Mesenchymal stem cell (in vitro differentiated cells and primary cell): ENCODE data around the gene ADAM8.

ENCODE experiments used
- DNase-seq: peaks from one replicate; pipeline ENCODE4 v3.0.0-alpha.2; 2013
- H2AFZ ChIP-seq: one replicate; pipeline ENCODE4 v1.6.1; 2013; ENCODE audit warnings: low read depth, mild to moderate bottlenecking, control low read depth, inconsistent platforms, low read length, moderate library complexity
- H2AK5ac ChIP-seq: 2 replicates; pipeline ENCODE4 v1.6.1; 2013; ENCODE audit warnings: low read length, moderate library complexity, mild to moderate bottlenecking, inconsistent platforms; ENCODE audit not compliant: severe bottlenecking
- H2BK120ac ChIP-seq: one replicate; pipeline ENCODE4 v1.6.1; 2013; ENCODE audit warnings: low read depth, mild to moderate bottlenecking, inconsistent platforms, low read length, moderate library complexity
- H2BK12ac ChIP-seq, 2 experiments: one replicate each; pipeline ENCODE4 v1.6.1; 2013; ENCODE audit warnings: inconsistent platforms in 2 of 2, low read length in 2 of 2, mild to moderate bottlenecking in 2 of 2, moderate library complexity in 2 of 2, control low read depth in 1 of 2
- H2BK15ac ChIP-seq: one replicate; pipeline ENCODE4 v1.6.1; 2013; ENCODE audit warnings: mild to moderate bottlenecking, low read depth, inconsistent platforms; ENCODE audit not compliant: poor library complexity, severe bottlenecking
- H2BK5ac ChIP-seq: 2 replicates; pipeline ENCODE4 v1.6.1; 2013; ENCODE audit warnings: low read depth, mild to moderate bottlenecking, low read length, control low read depth, inconsistent platforms; ENCODE audit not compliant: poor library complexity, severe bottlenecking
- H3K14ac ChIP-seq, 2 experiments: one replicate each; pipeline ENCODE4 v1.6.1; 2013; ENCODE audit warnings: inconsistent platforms in 2 of 2, low read length in 2 of 2, control low read depth in 1 of 2, mild to moderate bottlenecking in 1 of 2, moderate library complexity in 1 of 2
- H3K18ac ChIP-seq, 2 experiments: one replicate each; pipeline ENCODE4 v1.6.1; 2013; ENCODE audit warnings: inconsistent platforms in 2 of 2, low read length in 2 of 2, control low read depth in 1 of 2, low read depth in 1 of 2, mild to moderate bottlenecking in 1 of 2
- H3K23ac ChIP-seq, 2 experiments: one replicate each; pipeline ENCODE4 v1.6.1; 2013; ENCODE audit warnings: inconsistent platforms in 2 of 2, low read length in 2 of 2, mild to moderate bottlenecking in 2 of 2, moderate library complexity in 2 of 2, control low read depth in 1 of 2
- H3K27ac ChIP-seq: 2 replicates; pipeline ENCODE4 v1.5.1; 2013; ENCODE audit warnings: mild to moderate bottlenecking, moderate library complexity, low read length, control low read depth, inconsistent platforms; ENCODE audit not compliant: poor library complexity, severe bottlenecking
- H3K27me3 ChIP-seq, 2 experiments: 2 replicates each; pipeline versions ENCODE4 v1.6.1 to v1.7.0; 2013; ENCODE audit warnings: low read length in 2 of 2, mild to moderate bottlenecking in 2 of 2, moderate library complexity in 2 of 2, control low read depth in 1 of 2, inconsistent platforms in 1 of 2; ENCODE audit not compliant: control insufficient read depth in 1 of 2, insufficient read depth in 1 of 2
- H3K36me3 ChIP-seq, 2 experiments: 2 replicates each; pipeline versions ENCODE4 v1.6.1 to v1.7.0; 2013; ENCODE audit warnings: low read length in 2 of 2, control low read depth in 1 of 2, inconsistent platforms in 1 of 2, low read depth in 1 of 2, mild to moderate bottlenecking in 1 of 2; ENCODE audit not compliant: insufficient read depth in 2 of 2, control insufficient read depth in 1 of 2
- H3K4ac ChIP-seq, 2 experiments: one replicate each; pipeline ENCODE4 v1.6.1; 2013; ENCODE audit warnings: inconsistent platforms in 2 of 2, low read length in 2 of 2, mild to moderate bottlenecking in 2 of 2, moderate library complexity in 2 of 2, control low read depth in 1 of 2, low read depth in 1 of 2
- H3K4me1 ChIP-seq: 2 replicates; pipeline ENCODE4 v1.6.1; 2013; ENCODE audit warnings: low read depth, low read length, control low read depth; ENCODE audit not compliant: control insufficient read depth, insufficient read depth
- H3K4me2 ChIP-seq: 2 replicates; pipeline ENCODE4 v1.6.1; 2013; ENCODE audit warnings: low read length, mild to moderate bottlenecking, inconsistent platforms; ENCODE audit not compliant: poor library complexity, severe bottlenecking
- H3K4me3 ChIP-seq, 2 experiments: 2 replicates each; pipeline versions ENCODE4 v1.5.1 to v1.7.0; 2013; ENCODE audit warnings: low read length in 2 of 2, mild to moderate bottlenecking in 2 of 2, control low read depth in 1 of 2, low read depth in 1 of 2; ENCODE audit not compliant: insufficient read depth in 1 of 2
- H3K79me1 ChIP-seq: replicated peaks from 2 replicates; pipeline ENCODE4 v1.6.1; 2013; ENCODE audit warnings: mild to moderate bottlenecking, control low read depth, low read length, inconsistent platforms; ENCODE audit not compliant: poor library complexity, severe bottlenecking
- H3K9ac ChIP-seq: 2 replicates; pipeline ENCODE4 v1.7.0; 2013; ENCODE audit warnings: mild to moderate bottlenecking, low read length, moderate library complexity
- H3K9me3 ChIP-seq: 2 replicates; pipeline ENCODE4 v1.7.0; 2013; ENCODE audit warnings: mild to moderate bottlenecking, low read length; ENCODE audit not compliant: control insufficient read depth
- H4K8ac ChIP-seq: one replicate; pipeline ENCODE4 v1.6.1; 2013; ENCODE audit warnings: inconsistent platforms, mild to moderate bottlenecking, low read length, moderate library complexity
- H4K91ac ChIP-seq: one replicate; pipeline ENCODE4 v1.6.1; 2013; ENCODE audit warnings: mild to moderate bottlenecking, low read length, inconsistent platforms
- WGBS: methylation state at CpG from one replicate; pipeline ENCODE4 v1.1.7; 2013; ENCODE audit warnings: mixed read lengths; 5-methylcytosine and 5-hydroxymethylcytosine counted together

ADAM8 gene

GRCh38 chr10:133268532-133268931, 8.1 kb downstream of the ADAM8 start:
- Histone ChIP-seq H2AK5ac (no peak overlapping the region), H2BK5ac (no peak overlapping the region), H4K91ac (no peak overlapping the region), H3K18ac (no peak overlapping the region), H3K4me3 (no peak overlapping the region), H3K23ac (no peak overlapping the region), H3K9me3 (no peaks in the 10 kb centered on the region), H2BK120ac (no peak overlapping the region), H3K4ac (no peak overlapping the region), H3K4me2 (no peak overlapping the region), H3K27me3 (no peaks in the 10 kb centered on the region), H4K8ac (no peak overlapping the region), H2BK12ac (no peak overlapping the region), H3K36me3 (peaks cover 0 to 72% of the 10 kb centered on the region in 2 experiments), H3K79me1 (no peaks in the 10 kb centered on the region), H2AFZ (no peak overlapping the region), H3K27ac (no peak overlapping the region), H3K14ac (no peak overlapping the region), H2BK15ac (no peak overlapping the region), H3K4me1 (peaks cover 2% of the 10 kb centered on the region), H3K9ac (no peak overlapping the region)
- DNase-seq, result no peak
- WGBS, result 96% methylated on average over 22 of the region's 22 CpGs

- Histone ChIP-seq H3K4me1 (peaks cover 3% of the 10 kb centered on the region), H3K4ac (no peak overlapping the region), H2BK120ac (no peak overlapping the region), H3K23ac (no peak overlapping the region), H2BK15ac (no peak overlapping the region), H4K91ac (no peak overlapping the region), H2AFZ (no peak overlapping the region), H3K27ac (no peak overlapping the region), H3K79me1 (no peaks in the 10 kb centered on the region), H3K9ac (no peak overlapping the region), H3K27me3 (no peaks in the 10 kb centered on the region), H2AK5ac (no peak overlapping the region), H3K14ac (no peak overlapping the region), H3K18ac (no peak overlapping the region), H3K36me3 (peaks cover 0 to 67% of the 10 kb centered on the region in 2 experiments), H4K8ac (no peak overlapping the region), H3K4me3 (no peak overlapping the region), H3K9me3 (no peaks in the 10 kb centered on the region), H2BK12ac (no peak overlapping the region), H2BK5ac (no peak overlapping the region), H3K4me2 (no peak overlapping the region)
- WGBS, result 94% methylated on average over 22 of the region's 22 CpGs
- DNase-seq, result no peak
Measured at GRCh38 chr10:133267829-133268228, 8.8 kb downstream of the ADAM8 start.

GRCh38 chr10:133267293-133267692, 9.4 kb downstream of the ADAM8 start:
- no peak overlapping the region for H3K9ac ChIP-seq
- no peak overlapping the region for H3K27ac ChIP-seq
- H3K4ac ChIP-seq, result no peak overlapping the region
- no peak overlapping the region for H2BK15ac ChIP-seq
- no peaks in the 10 kb centered on the region for H3K9me3 ChIP-seq
- H3K4me2 ChIP-seq, result no peak overlapping the region
- peaks cover 8% of the 10 kb centered on the region for H3K4me1 ChIP-seq
- no peak for DNase-seq
- H2AFZ ChIP-seq, result no peak overlapping the region
- H3K79me1 ChIP-seq, result no peaks in the 10 kb centered on the region
- no peak overlapping the region for H2BK5ac ChIP-seq
- 91% methylated on average over 14 of the region's 14 CpGs for WGBS
- no peak overlapping the region for H3K18ac ChIP-seq
- no peaks in the 10 kb centered on the region for H3K27me3 ChIP-seq
- no peak overlapping the region for H3K23ac ChIP-seq
- no peak overlapping the region for H2BK120ac ChIP-seq
- H2AK5ac ChIP-seq, result no peak overlapping the region
- H3K36me3 ChIP-seq, result peaks cover 0 to 63% of the 10 kb centered on the region in 2 experiments
- H2BK12ac ChIP-seq, result no peak overlapping the region
- peak overlapping the region in 1 of 2 experiments; percentile 0 for H3K4me3 ChIP-seq
- no peak overlapping the region for H4K91ac ChIP-seq
- no peak overlapping the region for H3K14ac ChIP-seq
- no peak overlapping the region for H4K8ac ChIP-seq

- 92% methylated on average over 16 of the region's 21 CpGs for WGBS
- H4K8ac ChIP-seq, result no peak overlapping the region
- peaks cover 10% of the 10 kb centered on the region for H3K4me1 ChIP-seq
- no peak for DNase-seq
- no peaks in the 10 kb centered on the region for H3K79me1 ChIP-seq
- H2BK5ac ChIP-seq, result no peak overlapping the region
- H3K18ac ChIP-seq, result peak overlapping the region in 1 of 2 experiments; percentile 42
- H3K4me3 ChIP-seq, result peak overlapping the region in 1 of 2 experiments; percentile 33
- peak overlapping the region in 1 of 2 experiments; percentile 6 for H3K23ac ChIP-seq
- no peak overlapping the region for H3K4me2 ChIP-seq
- H3K27me3 ChIP-seq, result no peaks in the 10 kb centered on the region
- peak overlapping the region in 1 of 2 experiments; percentile 64 for H2BK12ac ChIP-seq
- peaks cover 0 to 55% of the 10 kb centered on the region in 2 experiments for H3K36me3 ChIP-seq
- H3K27ac ChIP-seq, result no peak overlapping the region
- peak overlapping the region; percentile 55 for H3K9ac ChIP-seq
- H4K91ac ChIP-seq, result no peak overlapping the region
- no peak overlapping the region for H2BK120ac ChIP-seq
- H2AFZ ChIP-seq, result no peak overlapping the region
- no peak overlapping the region for H2BK15ac ChIP-seq
- no peak overlapping the region for H3K14ac ChIP-seq
- no peaks in the 10 kb centered on the region for H3K9me3 ChIP-seq
- no peak overlapping the region for H2AK5ac ChIP-seq
- H3K4ac ChIP-seq, result no peak overlapping the region
Measured at GRCh38 chr10:133266056-133266795, 10.4 kb downstream of the ADAM8 start.
